Effector memory CD8-positive, alpha-beta T cell (primary cell): ENCODE results near the gene SIRT5.

Source experiments
- ATAC-seq: fragments of 150-1000 bp; cut with Tn5 transposase; replicated peaks from 2 replicates; pipeline ENCODE4 v1.10.0; 2021; ENCODE audit warnings: mild to moderate bottlenecking, moderate library complexity
- DNase-seq, 3 experiments: peaks; one replicate each; pipeline ENCODE4 v3.0.0; 2021
- H3K27ac Mint-ChIP-seq, 2 donors: one replicate each; pipeline ENCODE4 v1.8.0; 2022; ENCODE audit warnings: mild to moderate bottlenecking in 2 of 2, mixed read lengths in 2 of 2, moderate library complexity in 2 of 2
- H3K27me3 Mint-ChIP-seq, 2 donors: one replicate each; pipeline ENCODE4 v1.8.0; 2022; ENCODE audit warnings: mixed read lengths in 2 of 2
- H3K36me3 Mint-ChIP-seq: one replicate; pipeline ENCODE4 v1.8.0; 2022; ENCODE audit warnings: mild to moderate bottlenecking, moderate library complexity, mixed read lengths; ENCODE audit not compliant: insufficient read depth
- H3K4me1 Mint-ChIP-seq, 2 donors: one replicate each; pipeline ENCODE4 v1.8.0; 2022; ENCODE audit warnings: low read depth in 2 of 2, mixed read lengths in 2 of 2
- H3K4me3 Mint-ChIP-seq, 2 donors: one replicate each; pipeline ENCODE4 v1.8.0; 2022; ENCODE audit warnings: mild to moderate bottlenecking in 2 of 2, mixed read lengths in 2 of 2, moderate library complexity in 2 of 2
- H3K9me3 Mint-ChIP-seq, 2 donors: one replicate each; pipeline ENCODE4 v1.8.0; 2022; ENCODE audit warnings: mixed read lengths in 2 of 2

SIRT5 gene

DNA sequence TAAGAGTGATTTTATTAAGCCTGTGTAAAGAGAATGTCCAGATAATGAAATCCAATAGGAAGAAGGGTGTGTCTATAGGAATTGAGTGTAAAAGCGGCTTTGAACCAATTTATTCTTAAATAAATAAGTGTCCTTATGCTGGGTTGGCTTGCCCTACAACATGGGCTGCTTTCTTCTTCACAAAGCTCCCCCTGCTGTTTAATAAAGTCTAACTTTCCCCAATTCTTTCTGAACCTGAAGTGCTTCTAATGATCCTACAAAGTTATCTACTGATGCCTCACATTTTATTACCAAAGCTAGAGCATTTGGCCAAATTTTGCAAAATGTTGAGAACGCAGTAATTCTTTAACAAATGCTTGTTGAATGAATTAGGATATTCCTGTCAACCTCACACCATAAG lies 36.3 kb upstream of the SIRT5 start:
- peak; percentile 37 for ATAC-seq
- DNase-seq: no peak
- no peaks in the 10 kb centered on the region for H3K36me3 Mint-ChIP-seq
- H3K4me3 Mint-ChIP-seq: no peak overlapping the region
- peaks cover 0 to 10% of the 10 kb centered on the region in 2 donors for H3K27me3 Mint-ChIP-seq
- no peaks in the 10 kb centered on the region for H3K9me3 Mint-ChIP-seq
- H3K4me1 Mint-ChIP-seq: no peaks in the 10 kb centered on the region
- H3K27ac Mint-ChIP-seq: no peak overlapping the region

DNA sequence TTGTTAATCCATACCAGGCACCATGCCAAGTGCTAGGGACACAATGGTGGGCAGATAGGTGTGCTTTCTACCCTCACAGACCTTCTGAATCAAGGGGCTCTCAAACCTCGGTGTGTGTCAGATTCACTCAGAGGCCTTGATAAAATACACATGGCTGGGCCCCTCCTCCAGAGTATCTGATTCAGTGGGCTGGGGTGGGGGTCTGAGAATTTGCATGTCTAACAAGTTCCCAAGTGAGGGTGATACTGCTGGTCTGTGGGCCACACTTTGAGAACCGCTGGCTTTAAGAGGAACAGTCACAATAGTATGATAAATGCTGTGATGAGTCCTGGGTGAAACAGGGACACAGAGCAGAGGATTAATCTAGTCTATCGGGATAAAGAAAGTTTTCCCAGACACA lies 35.8 kb upstream of the SIRT5 start:
- no peak for DNase-seq
- H3K27me3 Mint-ChIP-seq: peaks cover 0 to 10% of the 10 kb centered on the region in 2 donors
- H3K4me3 Mint-ChIP-seq: no peak overlapping the region
- H3K4me1 Mint-ChIP-seq: no peaks in the 10 kb centered on the region
- no peak for ATAC-seq
- no peaks in the 10 kb centered on the region for H3K36me3 Mint-ChIP-seq
- H3K27ac Mint-ChIP-seq: no peak overlapping the region
- no peaks in the 10 kb centered on the region for H3K9me3 Mint-ChIP-seq

DNA sequence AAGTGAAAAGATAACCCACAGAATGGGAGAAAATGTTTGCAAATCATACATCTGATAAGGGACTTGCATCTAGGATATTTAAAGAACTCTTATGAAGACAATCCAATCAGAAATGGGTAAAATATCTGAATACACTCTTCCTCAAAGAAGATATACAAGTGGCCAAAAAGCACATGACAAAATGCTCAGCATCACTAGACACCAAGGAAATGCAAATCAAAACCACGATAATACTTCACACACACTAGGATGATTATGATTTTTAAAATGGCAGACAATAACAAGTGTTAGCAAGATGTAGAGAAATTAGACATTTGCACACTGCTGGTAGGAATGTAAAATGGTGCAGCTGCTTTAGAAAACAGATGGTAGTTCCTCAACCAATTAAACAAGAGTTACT lies 34.8 kb upstream of the SIRT5 start:
- no peak for ATAC-seq
- no peaks in the 10 kb centered on the region for H3K4me1 Mint-ChIP-seq
- no peaks in the 10 kb centered on the region for H3K36me3 Mint-ChIP-seq
- H3K27me3 Mint-ChIP-seq: peaks cover 0 to 10% of the 10 kb centered on the region in 2 donors
- no peak for DNase-seq
- H3K4me3 Mint-ChIP-seq: no peak overlapping the region
- H3K27ac Mint-ChIP-seq: no peak overlapping the region
- H3K9me3 Mint-ChIP-seq: no peaks in the 10 kb centered on the region

DNA sequence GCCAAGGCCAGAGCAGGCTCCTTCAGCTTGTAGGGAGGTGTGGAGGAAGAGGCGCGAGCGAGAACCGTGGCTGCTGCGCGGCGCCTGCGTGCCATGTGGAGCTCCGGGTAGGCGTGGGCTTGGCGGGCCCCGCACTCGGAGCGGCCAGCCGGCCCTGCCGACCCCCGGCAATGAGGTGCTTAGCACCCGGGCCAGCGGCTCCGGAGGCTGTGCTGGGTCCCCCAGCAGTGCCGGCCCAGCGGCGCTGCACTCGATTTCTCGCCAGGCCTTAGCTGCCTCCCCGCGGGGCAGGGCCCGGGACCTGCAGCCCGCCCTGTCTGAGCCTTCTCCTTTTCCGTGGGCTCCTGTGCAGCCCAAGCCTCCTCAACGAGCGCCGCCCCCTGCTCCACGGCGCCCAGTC lies 32.9 kb upstream of the SIRT5 start:
- no peaks in the 10 kb centered on the region for H3K36me3 Mint-ChIP-seq

GRCh38 chr6:13544454-13545186 lies 29.8 kb upstream of the SIRT5 start:
- no peak for DNase-seq
- H3K36me3 Mint-ChIP-seq: no peaks in the 10 kb centered on the region
- no peaks in the 10 kb centered on the region for H3K4me1 Mint-ChIP-seq
- no peaks in the 10 kb centered on the region for H3K9me3 Mint-ChIP-seq
- H3K4me3 Mint-ChIP-seq: no peak overlapping the region
- ATAC-seq: no peak
- no peaks in the 10 kb centered on the region for H3K27me3 Mint-ChIP-seq
- H3K27ac Mint-ChIP-seq: no peak overlapping the region

More for the DNA sequence above, 32.9 kb upstream of the SIRT5 start:
- Mint-ChIP-seq H3K27me3 (peaks cover 0 to 10% of the 10 kb centered on the region in 2 donors), H3K4me3 (no peak overlapping the region), H3K9me3 (no peaks in the 10 kb centered on the region), H3K27ac (no peak overlapping the region), H3K4me1 (no peaks in the 10 kb centered on the region)
- ATAC-seq (no peak), DNase-seq (no peak)

DNA sequence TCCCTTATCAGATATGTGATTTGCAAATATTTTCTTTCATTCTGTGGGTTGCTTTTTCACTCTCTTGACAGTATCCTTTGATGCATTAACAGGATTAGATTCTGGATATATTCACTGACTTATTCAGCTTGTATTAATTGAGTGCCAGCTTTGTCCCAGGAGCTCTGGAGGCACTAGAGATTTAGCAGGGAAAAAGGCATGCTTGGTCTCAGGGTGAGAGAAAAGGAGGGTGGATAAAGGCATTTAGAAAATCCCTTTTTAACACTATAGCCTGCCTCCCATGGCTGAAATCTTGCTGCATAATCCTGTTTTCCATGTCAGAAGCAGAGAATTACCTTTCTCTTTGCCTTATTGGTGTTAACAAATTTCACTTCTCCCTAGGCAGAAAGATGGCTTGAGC lies 28.5 kb upstream of the SIRT5 start:
- H3K4me1 Mint-ChIP-seq: no peaks in the 10 kb centered on the region
- H3K4me3 Mint-ChIP-seq: no peak overlapping the region
- no peak for DNase-seq
- no peak for ATAC-seq
- H3K27me3 Mint-ChIP-seq: no peaks in the 10 kb centered on the region
- H3K27ac Mint-ChIP-seq: no peak overlapping the region
- no peaks in the 10 kb centered on the region for H3K36me3 Mint-ChIP-seq
- H3K9me3 Mint-ChIP-seq: no peaks in the 10 kb centered on the region

DNA sequence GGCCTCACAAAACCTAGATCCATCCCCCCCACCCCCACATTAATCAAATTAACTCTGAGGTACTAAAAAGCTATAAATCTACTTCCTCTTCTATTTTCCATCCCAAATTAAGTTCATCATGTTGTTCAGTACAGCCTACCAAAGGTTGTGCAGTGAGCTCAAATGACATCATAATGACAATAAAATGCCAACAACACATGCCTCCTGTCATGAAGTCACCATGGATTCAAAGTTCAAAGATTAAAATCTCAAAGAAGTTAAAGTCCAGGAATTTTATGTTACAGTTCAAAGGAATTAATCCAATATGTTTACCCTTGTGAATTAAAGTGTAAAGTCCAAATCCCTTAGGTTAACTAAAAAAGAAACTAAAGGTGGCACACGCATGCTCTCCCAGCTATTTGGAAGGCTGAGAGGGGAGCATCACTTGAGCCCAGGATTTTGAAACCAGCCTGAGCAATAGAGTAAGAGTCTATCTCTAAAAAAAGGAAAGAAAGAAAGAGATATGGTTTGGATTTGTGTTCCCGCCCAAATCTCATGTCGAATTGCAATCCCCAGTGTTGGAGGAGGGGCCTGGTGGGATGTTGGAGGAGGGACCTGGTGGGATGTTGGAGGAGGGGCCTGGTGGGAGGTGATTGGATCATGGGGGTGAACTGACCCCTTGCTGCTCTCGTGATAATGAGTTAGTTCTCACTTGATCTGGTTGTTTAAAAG lies 25.7 kb upstream of the SIRT5 start:
- H3K27ac Mint-ChIP-seq: no peak overlapping the region
- no peaks in the 10 kb centered on the region for H3K4me1 Mint-ChIP-seq
- no peak for ATAC-seq

DNA sequence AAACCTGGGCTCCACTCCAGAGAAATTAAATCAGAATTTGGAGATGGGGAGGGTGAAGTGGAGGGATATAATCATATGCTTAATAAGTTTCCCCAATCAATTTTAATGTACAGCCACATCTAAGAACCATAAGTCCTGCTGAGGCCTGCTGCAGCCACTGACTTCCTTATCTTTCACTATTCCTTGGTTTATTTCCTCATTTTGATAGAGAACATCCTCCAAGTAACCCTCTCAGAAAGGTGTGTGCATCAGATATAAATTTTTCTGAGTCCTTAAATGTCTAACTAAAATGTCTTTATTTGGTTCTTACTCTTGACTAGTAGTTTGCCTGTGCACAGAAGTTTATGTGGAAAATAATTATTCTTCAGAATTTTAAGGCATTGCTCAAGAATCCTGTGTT lies 23.7 kb upstream of the SIRT5 start:
- Mint-ChIP-seq H3K27ac (no peak overlapping the region), H3K9me3 (no peaks in the 10 kb centered on the region), H3K4me1 (no peaks in the 10 kb centered on the region), H3K36me3 (no peaks in the 10 kb centered on the region), H3K4me3 (no peak overlapping the region), H3K27me3 (peaks cover 5 to 11% of the 10 kb centered on the region in 2 donors)
- ATAC-seq (no peak), DNase-seq (no peak)

More for the DNA sequence above, 25.7 kb upstream of the SIRT5 start:
- H3K9me3 Mint-ChIP-seq: no peaks in the 10 kb centered on the region
- H3K27me3 Mint-ChIP-seq: no peaks in the 10 kb centered on the region
- H3K4me3 Mint-ChIP-seq: no peak overlapping the region
- H3K36me3 Mint-ChIP-seq: no peaks in the 10 kb centered on the region
- no peak for DNase-seq

DNA sequence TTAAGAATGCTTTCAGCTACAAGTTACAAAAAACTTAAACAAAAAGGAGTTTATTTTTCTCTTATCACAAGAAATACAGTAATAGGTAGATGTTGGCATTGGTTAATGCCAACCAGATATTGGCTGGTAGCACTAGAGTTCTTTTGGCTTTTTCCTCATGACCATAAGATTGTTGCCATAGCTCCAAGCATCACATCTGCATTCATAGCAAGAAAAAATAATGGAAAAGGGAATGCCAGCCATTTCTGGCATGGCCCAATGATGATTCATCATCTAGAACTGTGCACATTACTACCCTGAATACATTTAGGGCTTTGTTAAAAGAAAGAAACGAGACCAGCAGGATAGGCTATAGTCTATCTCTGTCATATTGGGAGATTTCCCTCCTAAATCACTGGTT lies 20.8 kb upstream of the SIRT5 start:
- DNase-seq (no peak), ATAC-seq (no peak)
- Mint-ChIP-seq H3K27me3 (peaks cover 5 to 11% of the 10 kb centered on the region in 2 donors), H3K4me1 (no peaks in the 10 kb centered on the region), H3K36me3 (no peaks in the 10 kb centered on the region), H3K4me3 (no peak overlapping the region), H3K27ac (no peak overlapping the region), H3K9me3 (no peaks in the 10 kb centered on the region)

- no peaks in the 10 kb centered on the region for H3K4me1 Mint-ChIP-seq
- no peak overlapping the region for H3K4me3 Mint-ChIP-seq
- DNase-seq (no peak), ATAC-seq (no peak)
- no peaks in the 10 kb centered on the region for H3K36me3 Mint-ChIP-seq
- H3K27ac Mint-ChIP-seq: no peak overlapping the region
- no peaks in the 10 kb centered on the region for H3K9me3 Mint-ChIP-seq
- peaks cover 5 to 11% of the 10 kb centered on the region in 2 donors for H3K27me3 Mint-ChIP-seq
Observed at GRCh38 chr6:13554929-13555333, 19.5 kb upstream of the SIRT5 start.

- Mint-ChIP-seq H3K27ac (no peak overlapping the region), H3K4me3 (no peak overlapping the region), H3K9me3 (no peaks in the 10 kb centered on the region), H3K4me1 (no peaks in the 10 kb centered on the region), H3K27me3 (peaks cover 10 to 22% of the 10 kb centered on the region in 2 donors), H3K36me3 (no peaks in the 10 kb centered on the region)
- ATAC-seq: no peak
- DNase-seq: no peak
Observed at GRCh38 chr6:13557841-13558240, 16.6 kb upstream of the SIRT5 start.

- Mint-ChIP-seq H3K4me1 (no peaks in the 10 kb centered on the region), H3K36me3 (no peaks in the 10 kb centered on the region), H3K9me3 (no peaks in the 10 kb centered on the region), H3K27me3 (peaks cover 10 to 25% of the 10 kb centered on the region in 2 donors), H3K4me3 (no peak overlapping the region), H3K27ac (no peak overlapping the region)
- no peak for ATAC-seq
- DNase-seq: no peak
Observed at GRCh38 chr6:13558718-13559117, 15.7 kb upstream of the SIRT5 start.

GRCh38 chr6:13559251-13559650 lies 15.2 kb upstream of the SIRT5 start:
- Mint-ChIP-seq H3K4me1 (no peaks in the 10 kb centered on the region), H3K4me3 (no peak overlapping the region), H3K36me3 (no peaks in the 10 kb centered on the region), H3K27ac (peak overlapping the region in 1 of 2 donors; percentile 7), H3K27me3 (peaks cover 10 to 30% of the 10 kb centered on the region in 2 donors), H3K9me3 (no peaks in the 10 kb centered on the region)
- no peak for ATAC-seq
- DNase-seq: no peak

GRCh38 chr6:13559968-13560650 lies 14.3 kb upstream of the SIRT5 start:
- H3K4me3 Mint-ChIP-seq: no peak overlapping the region
- H3K36me3 Mint-ChIP-seq: no peaks in the 10 kb centered on the region
- H3K27me3 Mint-ChIP-seq: peaks cover 5 to 33% of the 10 kb centered on the region in 2 donors
- no peak overlapping the region for H3K27ac Mint-ChIP-seq
- DNase-seq (no peak), ATAC-seq (no peak)
- no peaks in the 10 kb centered on the region for H3K9me3 Mint-ChIP-seq
- H3K4me1 Mint-ChIP-seq: no peaks in the 10 kb centered on the region
